RWPE2 (cell line): Measurements from ENCODE around the gene RANBP1.

Experiments
- ATAC-seq: fragments of 200-7000 bp; cut with Tn5 transposase; 3 replicates; pipeline ENCODE4 v1.9.1; 2021; ENCODE audit warnings: low read depth
- DNase-seq: peaks from one replicate; pipeline ENCODE4 v3.0.0-alpha.2; 2020; ENCODE audit warnings: low spot score
- H3K27ac ChIP-seq: fragments of 450-650 bp; 2 replicates; pipeline ENCODE4 v1.5.1; 2017; ENCODE audit warnings: mild to moderate bottlenecking; ENCODE audit not compliant: poor library complexity, severe bottlenecking
- H3K27me3 ChIP-seq: fragments of 250-450 bp; sonication (Bioruptor Pico); 2 replicates; pipeline ENCODE4 v1.5.1; 2021; ENCODE audit warnings: mild to moderate bottlenecking, moderate library complexity; ENCODE audit not compliant: insufficient read depth, poor library complexity, severe bottlenecking
- H3K36me3 ChIP-seq: fragments of 250-450 bp; sonication (Bioruptor Pico); 2 replicates; pipeline ENCODE4 v1.5.1; 2020; ENCODE audit warnings: low read depth, mild to moderate bottlenecking, moderate library complexity
- H3K4me1 ChIP-seq: fragments of 250-450 bp; sonication (Bioruptor Pico); 2 replicates; pipeline ENCODE4 v1.5.1; 2021; ENCODE audit warnings: mild to moderate bottlenecking, moderate library complexity; ENCODE audit not compliant: insufficient read depth, poor library complexity, severe bottlenecking
- H3K4me3 ChIP-seq: fragments of 250-450 bp; sonication (Bioruptor Pico); 2 replicates; pipeline ENCODE4 v1.5.1; 2021; ENCODE audit warnings: mild to moderate bottlenecking, moderate library complexity; ENCODE audit not compliant: severe bottlenecking
- H3K9me3 ChIP-seq: fragments of 250-450 bp; sonication (Bioruptor Pico); 2 replicates; pipeline ENCODE4 v1.5.1; 2021; ENCODE audit warnings: mild to moderate bottlenecking, moderate library complexity; ENCODE audit not compliant: severe bottlenecking
- TF ChIP-seq, protein P1 (sequence below): fragments of 450-650 bp; IDR thresholded peaks from one replicate; pipeline ENCODE4 v1.5.1; 2017; ENCODE audit warnings: mild to moderate bottlenecking, moderate library complexity; ENCODE audit not compliant: poor library complexity, severe bottlenecking

The RANBP1 gene

GRCh38 chr22:20102203-20102780, 13.6 kb upstream of the RANBP1 start:
- DNase-seq (no peak), ATAC-seq (no peak)
- Histone ChIP-seq H3K9me3 (no peaks in the 10 kb centered on the region), H3K36me3 (peaks cover 96% of the 10 kb centered on the region), H3K4me1 (no peaks in the 10 kb centered on the region), H3K4me3 (no peak overlapping the region), H3K27ac (no peak overlapping the region), H3K27me3 (no peaks in the 10 kb centered on the region)
- TF ChIP-seq, protein P1, sequence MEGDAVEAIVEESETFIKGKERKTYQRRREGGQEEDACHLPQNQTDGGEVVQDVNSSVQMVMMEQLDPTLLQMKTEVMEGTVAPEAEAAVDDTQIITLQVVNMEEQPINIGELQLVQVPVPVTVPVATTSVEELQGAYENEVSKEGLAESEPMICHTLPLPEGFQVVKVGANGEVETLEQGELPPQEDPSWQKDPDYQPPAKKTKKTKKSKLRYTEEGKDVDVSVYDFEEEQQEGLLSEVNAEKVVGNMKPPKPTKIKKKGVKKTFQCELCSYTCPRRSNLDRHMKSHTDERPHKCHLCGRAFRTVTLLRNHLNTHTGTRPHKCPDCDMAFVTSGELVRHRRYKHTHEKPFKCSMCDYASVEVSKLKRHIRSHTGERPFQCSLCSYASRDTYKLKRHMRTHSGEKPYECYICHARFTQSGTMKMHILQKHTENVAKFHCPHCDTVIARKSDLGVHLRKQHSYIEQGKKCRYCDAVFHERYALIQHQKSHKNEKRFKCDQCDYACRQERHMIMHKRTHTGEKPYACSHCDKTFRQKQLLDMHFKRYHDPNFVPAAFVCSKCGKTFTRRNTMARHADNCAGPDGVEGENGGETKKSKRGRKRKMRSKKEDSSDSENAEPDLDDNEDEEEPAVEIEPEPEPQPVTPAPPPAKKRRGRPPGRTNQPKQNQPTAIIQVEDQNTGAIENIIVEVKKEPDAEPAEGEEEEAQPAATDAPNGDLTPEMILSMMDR = no peak

GRCh38 chr22:20105456-20106204, 10.3 kb upstream of the RANBP1 start:
- H3K27ac ChIP-seq = no peak overlapping the region
- H3K4me3 ChIP-seq = no peak overlapping the region
- no peaks in the 10 kb centered on the region for H3K27me3 ChIP-seq
- H3K36me3 ChIP-seq = peaks cover 94% of the 10 kb centered on the region
- TF ChIP-seq, protein P1 = no peak
- DNase-seq (no peak), ATAC-seq (no peak)
- H3K4me1 ChIP-seq = no peaks in the 10 kb centered on the region
- H3K9me3 ChIP-seq = no peaks in the 10 kb centered on the region

DNA sequence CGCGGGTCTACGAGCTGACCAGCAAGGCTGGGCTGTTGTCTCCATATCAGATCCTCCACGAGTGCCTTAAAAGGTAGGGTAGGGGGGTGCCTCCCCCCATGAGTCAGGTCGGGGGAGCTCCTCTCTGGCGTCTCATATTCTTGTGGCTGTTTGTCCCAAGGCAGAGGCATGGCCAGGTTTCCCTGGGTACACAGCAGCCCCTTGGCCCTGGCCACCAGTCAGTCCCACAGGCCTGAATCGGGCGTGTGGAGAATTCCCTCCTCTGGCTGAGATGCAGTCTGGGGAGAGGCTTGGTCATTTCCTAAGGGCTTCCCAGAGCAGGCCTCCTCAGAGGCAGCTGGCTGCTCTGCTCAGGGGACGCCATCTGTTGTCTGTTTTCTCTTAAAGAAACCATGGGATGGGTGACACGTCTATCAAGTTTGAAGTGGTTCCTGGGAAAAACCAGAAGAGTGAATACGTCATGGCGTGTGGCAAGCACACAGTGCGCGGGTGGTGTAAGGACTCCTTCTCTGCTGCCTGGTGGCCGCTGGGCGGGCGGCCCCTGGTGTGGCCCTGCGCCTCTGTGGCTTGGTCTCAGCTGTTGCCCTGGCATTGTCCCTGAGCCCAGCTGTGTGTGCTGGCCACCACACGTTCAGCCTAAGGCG, 9.6 kb upstream of the RANBP1 start:
- H3K4me3 ChIP-seq = no peak overlapping the region
- H3K27me3 ChIP-seq = no peaks in the 10 kb centered on the region
- ATAC-seq (no peak), DNase-seq (no peak)
- H3K4me1 ChIP-seq = no peaks in the 10 kb centered on the region
- TF ChIP-seq, protein P1 = no peak
- peaks cover 95% of the 10 kb centered on the region for H3K36me3 ChIP-seq
- no peak overlapping the region for H3K27ac ChIP-seq
- peaks cover 2% of the 10 kb centered on the region for H3K9me3 ChIP-seq

GRCh38 chr22:20106849-20107237, 9.1 kb upstream of the RANBP1 start:
- DNase-seq (no peak), ATAC-seq (no peak)
- TF ChIP-seq, protein P1 = no peak
- H3K27ac ChIP-seq = no peak overlapping the region
- H3K4me1 ChIP-seq = no peaks in the 10 kb centered on the region
- no peak overlapping the region for H3K4me3 ChIP-seq
- H3K36me3 ChIP-seq = peaks cover 91% of the 10 kb centered on the region
- H3K9me3 ChIP-seq = peaks cover 2% of the 10 kb centered on the region
- no peaks in the 10 kb centered on the region for H3K27me3 ChIP-seq
